ENCODE measurements around the gene RNASET2.
"Not testable (repeated sequence)": the region's sequence is repeated elsewhere in the genome, so short reads cannot be mapped to it uniquely, and the experiment has no call there.

RNASET2 gene

DNA sequence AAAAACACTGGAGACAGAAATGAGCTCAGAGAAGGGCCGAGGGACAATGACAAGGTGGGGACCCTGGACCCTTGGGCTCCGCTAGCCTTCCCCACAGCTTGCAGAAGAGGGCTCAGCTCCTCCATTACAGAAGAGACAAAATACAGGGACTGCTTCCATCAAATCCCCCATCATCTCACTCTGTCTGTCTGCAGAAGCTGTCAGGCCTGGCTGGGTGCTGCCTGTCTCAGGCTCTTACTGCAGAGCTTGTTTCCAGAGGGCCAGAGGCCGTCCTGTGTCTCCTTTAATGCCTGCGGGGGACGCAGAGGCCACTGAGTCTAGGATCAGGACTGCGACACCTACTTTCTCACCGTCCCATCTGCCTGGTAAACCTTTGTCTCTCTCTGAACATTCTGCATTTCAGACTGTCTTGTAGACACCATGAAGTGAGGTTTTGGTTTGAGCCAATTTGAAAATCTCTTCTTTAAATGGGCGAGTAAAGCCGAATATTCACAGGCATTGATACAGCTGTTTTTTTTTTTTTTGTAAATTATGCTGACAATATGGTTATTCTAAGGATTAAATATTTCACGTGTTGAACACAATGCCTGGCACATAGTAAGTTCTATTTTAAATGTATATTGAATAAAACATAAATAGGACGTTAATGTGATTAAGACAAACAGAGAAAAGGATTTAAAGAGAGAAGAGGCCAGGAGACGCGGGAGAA lies 28.3 kb downstream of the RNASET2 start:
- DNase-seq (ENCODE audit: low spot score): no peak

DNA sequence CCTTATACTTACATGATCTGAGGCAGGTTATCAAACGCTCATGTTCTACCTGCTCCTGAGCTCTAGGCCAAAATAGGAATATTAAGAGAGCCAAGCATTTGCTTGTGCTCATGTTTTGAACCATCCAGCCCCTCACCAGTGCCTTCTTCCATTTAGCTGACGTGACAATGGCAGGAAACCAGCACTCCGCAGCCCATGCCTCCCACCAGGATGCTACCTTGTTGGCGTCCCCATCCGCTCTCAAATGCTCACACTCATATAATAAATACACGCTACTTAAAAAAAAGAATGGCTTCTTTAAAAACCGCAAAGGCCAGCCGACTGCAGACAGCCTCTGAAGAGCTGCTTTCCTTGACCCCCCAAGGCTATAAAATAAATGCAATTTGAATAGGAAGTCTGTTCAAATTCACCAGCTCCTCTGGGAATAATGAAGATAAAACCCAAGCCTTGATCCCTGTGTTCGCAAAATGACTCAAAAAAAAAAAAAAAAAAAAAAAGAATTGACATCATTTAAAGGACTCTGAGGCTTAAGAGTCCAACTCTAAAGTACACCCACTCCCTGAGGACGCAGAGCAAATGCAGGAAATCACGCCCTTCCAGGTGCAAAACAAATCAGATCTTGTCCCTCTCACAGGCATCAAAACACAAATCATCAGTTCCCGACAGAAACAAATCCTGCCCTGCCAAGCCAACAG lies 29.0 kb downstream of the RNASET2 start:
- DNase-seq (ENCODE audit: low spot score): no peak

DNA sequence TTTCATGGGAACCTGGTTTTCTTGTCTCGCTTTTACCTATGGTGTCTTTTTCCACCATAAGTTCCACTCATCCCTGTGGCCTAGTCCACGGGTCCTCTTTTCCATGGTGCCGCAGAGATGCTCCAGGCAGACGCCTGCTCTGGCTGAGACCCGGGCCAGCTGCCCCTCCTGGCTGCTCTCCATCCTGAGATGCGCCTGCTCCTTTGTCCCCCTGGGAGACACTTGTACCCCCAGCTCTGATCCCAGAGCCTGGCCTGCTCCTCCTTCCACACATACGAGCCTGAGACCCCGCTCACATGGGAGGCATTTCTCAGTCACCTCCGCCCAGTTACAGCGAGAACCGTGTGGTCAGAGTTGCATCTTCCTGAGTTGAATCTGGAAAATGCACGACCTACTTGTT lies 29.6 kb downstream of the RNASET2 start:
- no peak for DNase-seq (ENCODE audit: low spot score)

DNA sequence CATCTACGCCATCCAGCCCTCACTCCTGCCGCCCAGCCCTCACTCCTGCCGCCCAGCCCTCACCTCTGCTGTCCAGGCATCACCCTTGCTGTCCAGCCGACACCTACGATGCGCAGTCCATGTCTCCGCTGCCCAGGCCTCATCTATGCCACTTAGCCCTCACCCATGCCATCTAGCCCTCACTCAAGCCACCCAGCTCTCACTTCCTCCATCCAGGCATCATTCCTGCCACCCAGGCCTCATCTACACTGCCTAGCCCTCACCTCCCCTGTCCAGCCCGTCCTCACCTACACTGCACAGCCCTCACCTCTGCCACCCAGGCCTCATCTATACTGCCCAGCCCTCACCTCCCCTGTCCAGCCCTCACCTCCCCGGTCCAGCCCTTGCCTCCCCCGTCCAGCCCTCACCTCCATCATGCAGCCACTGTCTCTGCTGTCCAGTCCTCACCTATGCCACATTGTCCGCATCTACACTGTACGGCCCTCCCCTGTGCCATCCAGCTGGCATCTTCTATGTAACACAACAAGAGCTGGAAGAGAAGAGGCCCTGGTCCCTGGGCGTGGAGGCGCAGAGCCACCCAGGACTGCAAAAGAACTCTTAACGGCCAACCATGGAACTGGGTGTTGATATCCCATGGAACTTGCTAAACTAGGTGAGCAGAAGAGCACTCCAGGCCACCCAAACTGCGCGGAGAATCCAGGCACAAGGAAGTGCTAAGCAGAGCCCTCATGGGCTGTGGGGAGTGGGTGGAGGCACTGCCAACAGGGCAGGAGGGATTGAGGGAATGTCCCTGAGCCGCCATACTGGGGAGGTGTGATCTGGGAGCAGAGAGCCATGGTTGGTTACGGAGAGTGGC lies 31.0 kb downstream of the RNASET2 start:
- no peak for DNase-seq (ENCODE audit: low spot score)

DNA sequence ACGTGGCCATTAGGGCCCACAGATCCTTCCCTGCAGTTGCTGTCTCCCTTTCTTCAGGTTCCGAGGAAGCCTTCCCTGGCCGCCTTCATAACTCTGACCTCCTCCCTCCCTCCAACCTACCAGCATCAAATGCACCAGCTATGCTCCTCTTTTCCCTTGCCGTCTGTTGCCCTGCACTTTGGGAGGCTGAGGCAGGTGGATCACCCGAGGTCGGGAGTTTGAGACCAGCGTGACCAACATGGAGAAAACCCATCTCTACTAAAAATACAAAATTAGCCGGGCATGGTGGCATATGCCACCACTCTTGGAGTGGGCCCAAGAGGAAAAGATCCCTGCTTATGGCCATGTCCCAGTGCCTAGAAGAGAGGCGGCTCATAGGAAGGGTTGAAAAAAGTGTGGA lies 31.8 kb downstream of the RNASET2 start:
- no peak for DNase-seq (ENCODE audit: low spot score)

DNA sequence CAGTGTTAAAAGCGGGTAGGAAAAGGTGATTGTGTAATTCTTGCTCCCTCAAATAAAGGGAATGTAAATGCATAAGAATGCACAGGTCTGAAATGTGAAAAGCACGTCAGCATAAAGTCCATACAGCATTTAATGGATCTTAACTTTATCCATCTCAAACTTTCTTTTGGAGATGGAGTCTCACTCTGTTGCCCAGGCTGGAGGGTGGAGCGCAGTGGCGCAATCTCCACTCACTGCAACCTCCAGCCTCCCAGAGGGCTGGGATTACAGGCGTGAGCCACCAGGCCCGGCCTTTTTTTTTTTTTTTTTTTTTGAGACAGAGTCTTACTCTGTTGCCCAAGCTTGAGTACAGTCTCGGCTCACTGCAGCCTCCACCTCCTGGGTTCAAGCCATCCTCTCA lies 33.4 kb downstream of the RNASET2 start:
- DNase-seq (ENCODE audit: low spot score): no peak

DNA sequence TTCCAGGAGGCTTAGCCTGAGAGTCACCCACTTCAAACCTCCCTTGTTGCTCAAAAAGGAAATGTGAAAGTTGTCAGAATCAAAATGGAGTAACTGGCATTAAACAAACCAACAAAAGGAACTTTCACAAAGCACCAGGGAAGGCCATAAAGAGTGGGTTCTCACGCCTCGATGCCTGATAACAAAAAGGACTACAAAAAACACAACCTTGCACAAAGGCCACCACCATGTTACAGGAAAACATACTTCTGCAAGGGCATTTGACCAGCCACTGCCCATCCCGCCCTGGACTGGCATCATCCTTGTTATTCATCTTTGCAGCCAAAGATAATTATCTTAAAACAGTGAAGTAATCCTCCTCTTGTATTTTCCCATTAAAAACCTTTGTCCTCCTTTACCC lies 34.8 kb downstream of the RNASET2 start:
- no peak for DNase-seq (ENCODE audit: low spot score)

DNA sequence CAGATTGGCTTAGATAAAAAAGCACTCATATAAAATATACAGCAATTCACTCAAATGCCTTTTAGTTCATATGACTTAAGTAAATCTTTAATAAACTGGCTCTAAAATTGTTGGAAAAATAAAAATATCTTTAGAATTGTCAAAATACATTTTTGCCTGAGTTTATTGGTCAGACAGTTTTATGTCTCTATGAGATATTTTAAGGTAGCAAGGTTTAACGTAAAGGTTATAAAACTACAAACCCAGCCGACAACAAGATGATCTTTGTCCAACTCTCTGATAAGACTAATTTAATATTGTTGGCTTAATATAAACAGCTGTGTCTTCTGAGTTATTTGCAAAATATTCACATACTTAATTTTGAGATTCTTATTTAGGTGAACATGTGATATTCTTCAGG lies 39.5 kb downstream of the RNASET2 start:
- no peak for DNase-seq (ENCODE audit: low spot score)

DNA sequence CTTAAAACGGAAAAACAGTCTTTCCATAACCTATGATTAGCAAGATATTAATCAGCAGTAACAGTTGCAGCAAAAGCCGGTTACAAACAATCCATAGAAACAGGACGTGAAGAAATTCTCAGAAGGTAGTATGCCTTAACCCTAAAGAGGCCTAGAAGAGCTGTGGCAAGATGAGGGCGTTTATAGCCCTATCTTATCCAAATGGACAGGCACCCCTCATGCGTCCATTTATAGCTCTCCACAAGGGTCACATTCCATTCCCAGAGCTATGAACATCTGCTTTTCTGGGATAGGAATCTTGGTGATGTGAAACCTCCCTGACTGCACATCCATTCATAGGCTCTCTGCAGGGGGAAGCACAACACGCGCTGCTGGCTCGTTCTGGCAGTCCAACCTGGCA lies 40.9 kb downstream of the RNASET2 start:
- not testable (repeated sequence) for DNase-seq (ENCODE audit: low spot score)

DNA sequence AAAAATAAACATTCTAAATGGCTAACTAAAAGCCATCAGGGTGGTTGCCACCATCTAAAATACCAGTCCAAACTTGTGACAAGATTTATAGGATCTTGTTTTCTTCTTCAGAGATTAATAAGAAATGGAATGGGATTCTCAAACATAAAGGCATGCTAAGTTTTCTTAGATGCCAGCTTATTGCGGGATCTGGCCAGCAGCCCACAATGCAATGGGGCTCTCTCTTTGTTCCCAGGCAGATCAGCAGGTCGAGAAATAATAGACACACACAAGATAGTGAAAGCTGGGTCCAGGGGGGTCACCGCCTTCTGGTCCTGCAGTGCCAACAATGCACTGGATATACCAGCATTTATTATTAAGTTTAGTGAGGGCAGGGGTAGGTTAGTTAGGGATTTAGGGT lies 41.4 kb downstream of the RNASET2 start:
- DNase-seq (ENCODE audit: low spot score): not testable (repeated sequence)

DNA sequence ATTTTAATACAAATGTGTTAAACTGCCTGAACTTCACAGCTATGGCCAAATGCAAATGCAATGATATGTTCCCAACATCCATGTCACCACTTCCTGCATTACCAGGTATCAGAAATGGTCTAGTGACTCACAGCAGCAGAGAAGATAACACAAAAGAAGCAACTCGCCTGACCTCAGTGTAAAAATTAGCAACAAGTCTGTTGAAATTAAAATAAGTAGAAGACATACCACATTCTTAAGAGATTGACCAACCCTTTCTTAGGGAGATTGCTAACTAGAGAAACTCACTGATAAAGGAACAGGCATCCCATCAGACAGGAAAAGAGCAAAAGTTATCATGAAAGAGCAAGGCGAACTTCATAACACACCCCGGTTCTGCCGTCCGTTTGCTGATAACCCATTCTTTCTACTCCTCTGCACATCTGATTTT lies 45.1 kb downstream of the RNASET2 start:
- DNase-seq (ENCODE audit: low spot score): no peak

DNA sequence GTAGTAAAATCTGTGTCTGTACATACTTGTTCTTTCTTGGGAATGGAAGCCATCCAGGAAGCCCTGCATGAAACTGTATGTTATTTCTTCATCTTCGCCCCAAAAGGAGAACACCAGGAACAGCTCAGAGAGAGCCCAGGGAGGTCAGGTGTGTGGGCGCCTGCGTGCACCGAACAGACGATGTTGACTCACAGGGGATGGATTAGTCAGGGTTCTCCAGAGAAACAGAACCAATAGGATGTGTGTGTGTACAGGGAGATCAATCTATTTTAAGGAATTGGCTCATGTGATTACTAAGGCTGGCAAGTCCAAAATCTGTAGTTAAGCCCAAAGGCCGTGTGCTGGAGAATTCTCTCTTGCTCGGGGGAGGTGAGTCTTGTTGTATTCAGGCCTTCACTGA lies 45.7 kb downstream of the RNASET2 start:
- peak; percentile 17 for DNase-seq (ENCODE audit: low spot score)

DNA sequence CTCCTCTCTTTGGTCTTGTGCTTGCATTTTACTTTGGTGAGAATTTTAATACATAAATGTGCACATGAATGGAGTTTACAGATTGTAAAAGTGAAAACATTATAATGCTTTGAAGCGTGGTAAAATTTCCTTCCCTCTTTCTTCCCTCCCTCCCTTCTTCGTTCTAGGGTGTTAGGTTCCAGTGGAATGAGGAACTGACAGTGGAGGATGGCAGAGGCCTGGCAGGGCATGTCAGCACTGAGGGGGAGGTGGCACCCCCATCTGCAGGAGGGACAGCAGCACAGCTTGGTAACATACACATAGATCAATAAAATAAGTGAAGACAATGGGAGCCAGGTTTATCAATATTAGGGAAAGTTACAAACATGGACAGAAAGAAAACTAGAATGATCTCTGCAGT lies 47.5 kb downstream of the RNASET2 start:
- no peak for DNase-seq (ENCODE audit: low spot score)

DNA sequence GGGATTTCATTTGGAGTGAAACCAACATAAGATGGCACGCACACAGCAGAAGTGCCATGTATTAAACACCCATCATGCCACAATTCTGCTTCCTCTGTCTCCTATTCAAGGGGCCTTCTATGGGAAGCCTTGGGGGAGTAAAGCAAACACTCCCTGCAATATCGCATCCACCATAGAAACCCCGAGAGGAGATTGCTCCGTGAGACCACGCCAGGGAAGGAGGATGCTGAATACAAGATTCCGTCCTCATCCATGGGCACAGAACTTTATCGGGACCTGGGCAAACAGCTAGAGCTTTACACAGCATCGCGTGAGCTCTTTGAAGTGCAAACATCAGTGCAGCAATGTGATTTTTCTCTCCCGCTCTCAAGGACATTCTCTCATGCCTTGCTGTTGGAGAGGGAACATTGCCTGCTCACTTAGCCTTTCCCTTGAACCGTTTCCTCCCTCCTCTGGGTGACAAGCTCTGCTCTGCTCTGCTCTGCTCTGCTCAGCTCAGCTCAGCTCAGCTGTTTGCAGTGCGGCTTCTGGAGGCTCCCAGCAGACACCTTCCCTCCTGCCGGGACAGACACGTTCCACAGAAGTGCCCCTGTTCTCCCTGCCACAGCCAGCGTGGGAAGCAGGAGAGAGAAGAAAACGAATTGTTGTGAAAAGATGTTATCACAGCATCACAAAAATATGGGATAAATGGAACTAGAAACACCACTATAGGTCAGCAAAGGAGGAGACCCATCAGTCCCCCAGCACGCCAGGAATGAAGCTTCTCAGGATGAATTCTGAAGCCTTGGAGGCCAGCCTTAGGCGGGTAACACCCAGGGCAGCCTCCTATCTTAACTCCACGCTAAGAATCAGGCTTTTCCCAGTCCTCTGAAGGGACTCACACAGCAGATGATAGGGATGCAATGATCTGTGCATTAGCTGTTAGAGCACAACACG lies 48.2 kb downstream of the RNASET2 start:
- no peak for DNase-seq (ENCODE audit: low spot score)

DNA sequence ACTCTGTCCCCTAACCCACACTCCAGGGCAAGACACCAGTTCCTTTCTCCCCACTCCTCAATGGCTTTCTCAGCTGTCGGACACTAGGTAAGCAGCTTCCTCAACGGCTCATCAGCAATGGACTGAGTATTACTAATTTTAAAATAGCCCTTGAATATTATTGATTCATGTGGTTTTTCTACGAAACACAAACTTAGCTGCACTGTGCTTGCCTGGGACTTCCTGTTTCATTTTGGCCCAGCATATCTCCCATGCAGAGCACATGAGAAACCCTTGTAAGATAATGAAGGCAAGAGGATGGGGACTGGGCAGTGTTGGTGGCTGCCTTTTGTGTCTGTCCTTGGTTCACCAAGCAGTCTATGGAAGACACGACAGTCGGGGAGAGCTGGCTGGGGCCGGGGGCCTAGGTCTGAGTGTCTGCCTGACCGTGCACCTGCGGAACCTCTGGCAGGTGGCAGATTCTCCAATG lies 48.9 kb downstream of the RNASET2 start:
- DNase-seq (ENCODE audit: low spot score): no peak

DNA sequence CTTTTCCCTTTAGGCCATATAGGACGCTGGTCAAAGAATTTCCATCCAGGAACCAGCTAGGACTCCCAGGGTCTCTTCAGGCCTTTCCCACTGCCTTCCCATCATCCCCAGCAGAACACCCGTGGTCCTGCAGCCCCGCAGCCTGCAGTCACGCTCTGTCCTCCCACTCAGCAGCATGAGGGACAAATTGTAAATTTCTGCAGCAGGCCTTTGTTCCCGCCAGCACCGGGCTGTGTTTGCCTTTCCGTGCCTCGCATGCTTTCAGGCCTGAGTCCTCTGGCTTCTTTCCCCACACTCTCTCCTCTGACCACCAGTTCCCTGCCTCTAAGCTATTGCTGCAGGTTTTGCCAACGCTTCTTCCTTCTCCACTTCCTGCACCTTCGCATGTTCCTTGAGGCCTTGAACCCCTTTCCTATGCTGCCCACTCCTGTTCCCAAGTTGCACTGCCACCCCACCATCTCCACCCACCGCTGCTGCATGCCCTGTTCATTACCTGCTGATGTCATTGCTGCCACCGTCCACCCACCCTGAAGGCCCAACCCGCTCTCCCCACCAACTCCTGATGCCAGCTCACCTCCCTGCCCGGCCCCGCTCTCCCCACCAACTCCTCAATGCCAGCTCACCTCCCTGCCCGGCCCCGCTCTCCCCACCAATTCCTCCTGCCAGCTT lies 49.8 kb downstream of the RNASET2 start:
- no peak for DNase-seq (ENCODE audit: low spot score)

DNA sequence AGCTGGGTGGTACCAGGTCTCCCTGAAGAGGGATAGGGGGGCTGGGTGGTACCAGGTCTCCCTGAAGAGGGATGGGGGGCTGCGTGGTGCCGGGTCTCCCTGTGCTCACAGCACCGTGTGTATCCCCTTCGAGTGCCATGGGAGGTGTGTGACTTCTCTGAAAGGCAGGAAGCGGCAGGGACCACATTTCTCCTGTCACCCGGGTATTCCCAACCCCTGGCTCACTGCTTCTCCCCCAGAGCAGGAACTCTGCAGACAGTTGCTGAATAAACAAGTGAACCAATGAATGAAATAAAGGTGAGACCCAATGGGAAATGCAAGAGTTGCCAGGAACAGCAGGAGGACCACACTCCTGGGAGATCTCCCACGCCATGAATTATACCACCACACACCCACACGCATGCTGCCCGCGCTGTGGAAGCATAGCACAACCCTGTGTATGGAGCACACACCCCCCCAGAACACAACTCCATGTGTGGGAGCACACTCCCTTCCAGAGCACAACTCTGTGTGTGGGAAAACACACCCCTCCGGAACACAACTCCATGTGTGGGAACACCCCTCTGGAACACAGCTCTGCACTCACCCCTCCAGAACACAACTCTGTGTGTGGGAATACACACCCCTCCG lies 50.7 kb downstream of the RNASET2 start:
- DNase-seq (ENCODE audit: low spot score): no peak

DNA sequence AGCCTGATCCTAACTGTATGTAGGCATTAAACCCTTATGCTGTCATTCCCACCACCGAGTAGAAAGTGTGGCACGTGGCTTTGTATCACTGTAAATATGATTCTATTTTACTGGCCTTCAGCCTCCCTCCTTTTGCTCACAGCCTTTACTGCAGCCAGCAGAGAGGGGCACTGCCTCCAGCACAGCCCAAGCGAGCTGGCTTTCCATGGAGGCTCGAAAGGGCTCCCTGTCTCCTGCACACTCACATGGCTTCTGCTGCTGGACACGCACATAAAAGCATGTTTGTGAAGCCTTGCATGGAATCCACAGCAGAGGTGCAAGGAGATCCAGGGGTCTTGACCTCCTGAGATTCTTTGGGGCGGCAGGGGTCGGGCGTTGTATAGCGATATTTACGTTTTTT lies 51.3 kb downstream of the RNASET2 start:
- no peak for DNase-seq (ENCODE audit: low spot score)

DNA sequence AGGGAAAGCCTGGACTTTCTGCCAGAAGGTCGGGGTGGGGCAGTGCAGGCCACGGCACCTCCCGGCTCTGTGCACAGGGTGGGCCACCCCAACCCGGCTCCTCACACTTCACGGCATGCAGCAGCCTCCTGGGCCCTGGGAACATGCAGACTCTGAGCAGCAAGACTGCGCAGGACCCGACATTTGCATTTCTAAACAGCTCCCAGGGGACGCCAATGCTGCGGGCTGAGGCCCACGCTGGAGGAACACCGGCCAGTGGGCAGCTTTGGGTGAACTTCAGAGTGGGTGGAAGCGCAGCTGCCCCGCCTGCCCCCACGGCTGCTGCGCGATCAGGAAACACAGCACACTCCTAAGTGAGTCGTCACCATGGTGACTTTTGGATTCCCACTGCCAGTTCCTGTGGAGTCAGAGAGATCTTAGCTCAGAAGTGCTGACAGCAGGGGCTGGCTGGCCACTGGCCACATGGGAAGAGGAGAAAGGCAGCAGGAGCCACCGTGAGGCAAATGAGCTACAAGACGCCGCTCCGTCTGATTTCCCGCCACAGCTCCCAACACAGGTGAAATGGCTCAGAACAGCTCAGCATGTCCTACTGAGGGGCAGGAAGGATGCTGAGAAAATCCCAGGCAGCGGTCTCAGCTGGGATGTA lies 52.1 kb downstream of the RNASET2 start:
- DNase-seq (ENCODE audit: low spot score): peak; percentile 7

DNA sequence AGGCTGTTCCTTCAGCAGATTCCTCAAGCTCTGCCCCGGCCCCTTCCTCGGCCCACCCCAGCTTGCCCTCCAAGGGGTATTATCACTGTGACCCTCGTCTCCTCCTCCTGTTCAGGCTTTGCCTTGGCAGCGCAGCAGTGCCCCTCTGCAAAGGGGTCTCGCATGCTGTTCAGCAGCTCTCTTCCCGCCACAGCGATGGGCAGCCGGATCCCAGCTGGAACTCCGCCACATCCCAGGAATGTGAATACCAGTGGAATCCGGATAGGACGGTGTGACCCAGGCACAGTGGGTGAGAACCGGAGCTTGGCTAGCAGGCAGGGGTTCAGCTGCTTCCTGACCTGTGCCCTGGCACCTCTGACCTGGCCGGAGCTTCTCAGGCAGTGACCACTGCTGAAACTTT lies 52.9 kb downstream of the RNASET2 start:
- no peak for DNase-seq (ENCODE audit: low spot score)

Measured in RKO (cell line).